SK-N-SH (cell line): Measurements from ENCODE around the gene ITPRID2. TPM values are rescaled to one million over a fixed set of nuclear protein-coding genes. Genes with fewer than 3 reads are reported as not detected.

ENCODE experiments used
- CTCF ChIA-PET: fragments of 300-600, 350-600 bp; formaldehyde crosslinking; extraction: SDS; loops from one replicate; lab custom pipeline; 2021; lab: Yijun Ruan, JAX
- POLR2A ChIA-PET: fragments of 350-600 bp; sonication (Branson Sonifier 250); formaldehyde crosslinking; extraction: SDS; loops from one replicate; lab custom pipeline; 2020; ENCODE audit warnings: antibody characterized with exemption, inconsistent platforms; lab: Yijun Ruan, JAX
- DNase-seq: peaks from one replicate; pipeline ENCODE4 v3.0.0; 2012
- H2AFZ ChIP-seq: fragments of 200-600 bp; sonication (generic); 2 replicates; pipeline ENCODE4 v1.8.1; 2016; ENCODE audit warnings: antibody characterized with exemption, mild to moderate bottlenecking, low read depth
- H3F3A ChIP-seq: fragments of 200-600 bp; sonication (generic); replicated peaks from 2 replicates; pipeline ENCODE3; 2016; ENCODE audit warnings: antibody characterized with exemption, mild to moderate bottlenecking; ENCODE audit not compliant: insufficient read depth
- H3K27ac ChIP-seq, 2 experiments: fragments of 200-500 bp in 1 of 2; fragments of 200-600 bp in 1 of 2; sonication (Bioruptor generic) in 1 of 2; sonication (generic), shearing (Covaris generic) in 1 of 2; 2 replicates each; pipeline versions ENCODE4 v1.5.1 to v1.6.1; 2014 to 2016; ENCODE audit warnings: low read depth in 2 of 2, inconsistent platforms in 1 of 2, low read length in 1 of 2, mild to moderate bottlenecking in 1 of 2, mixed read lengths in 1 of 2
- H3K27me3 ChIP-seq: fragments of 200-600 bp; sonication (generic), shearing (Covaris generic); 2 replicates; pipeline ENCODE4 v1.6.1; 2016; ENCODE audit warnings: mixed run types; ENCODE audit not compliant: insufficient read depth
- H3K36me3 ChIP-seq, 2 experiments: fragments of 200-500 bp in 1 of 2; fragments of 200-600 bp in 1 of 2; sonication (Bioruptor generic) in 1 of 2; sonication (generic) in 1 of 2; replicated peaks in 1 of 2; 2 replicates each; pipeline versions ENCODE3 to v1.5.1; 2014 to 2016; ENCODE audit warnings: low read length in 1 of 2, mild to moderate bottlenecking in 1 of 2; ENCODE audit not compliant: insufficient read depth in 2 of 2, control insufficient read depth in 1 of 2
- H3K4me1 ChIP-seq, 2 experiments: fragments of 200-500 bp in 1 of 2; fragments of 200-600 bp in 1 of 2; sonication (Bioruptor generic) in 1 of 2; sonication (generic), shearing (Covaris generic) in 1 of 2; 2 replicates each; pipeline versions ENCODE4 v1.5.1 to v1.6.1; 2014 to 2016; ENCODE audit warnings: low read depth in 1 of 2, low read length in 1 of 2, mixed run types in 1 of 2; ENCODE audit not compliant: insufficient read depth in 2 of 2, control insufficient read depth in 1 of 2
- H3K4me2 ChIP-seq: fragments of 200-600 bp; sonication (generic), shearing (Covaris generic); 2 replicates; pipeline ENCODE4 v1.6.1; 2017; ENCODE audit warnings: mixed run types
- H3K4me3 ChIP-seq, 2 experiments: fragments of 200-500 bp in 1 of 2; fragments of 200-600 bp in 1 of 2; sonication (Bioruptor generic) in 1 of 2; sonication (generic), shearing (Covaris generic) in 1 of 2; 2 replicates each; pipeline versions ENCODE4 v1.5.1 to v1.8.1; 2014 to 2016; ENCODE audit warnings: low read depth in 2 of 2, inconsistent platforms in 1 of 2, low read length in 1 of 2, mild to moderate bottlenecking in 1 of 2, mixed read lengths in 1 of 2, moderate library complexity in 1 of 2
- H3K79me2 ChIP-seq: fragments of 200-600 bp; sonication (generic); 2 replicates; pipeline ENCODE4 v1.8.1; 2017; ENCODE audit warnings: mild to moderate bottlenecking; ENCODE audit not compliant: insufficient read depth
- H3K9ac ChIP-seq: fragments of 200-600 bp; sonication (generic); 2 replicates; pipeline ENCODE4 v1.6.1; 2017; ENCODE audit warnings: mixed run types
- H3K9me2 ChIP-seq: fragments of 200-600 bp; sonication (generic); 2 replicates; pipeline ENCODE4 v1.6.1; 2017; ENCODE audit warnings: mixed run types
- H3K9me3 ChIP-seq: fragments of 200-600 bp; sonication (generic); 2 replicates; pipeline ENCODE4 v1.6.1; 2017; ENCODE audit warnings: mixed run types, mild to moderate bottlenecking, moderate library complexity
- H4K20me1 ChIP-seq: fragments of 200-600 bp; sonication (generic); 2 replicates; pipeline ENCODE4 v1.6.1; 2017; ENCODE audit warnings: mild to moderate bottlenecking, mixed run types; ENCODE audit not compliant: insufficient read depth
- CHD2 ChIP-seq: fragments of 150-350 bp; IDR thresholded peaks from 2 replicates; pipeline ENCODE4 v1.6.1; 2018; ENCODE audit warnings: low read length; ENCODE audit not compliant: partially characterized antibody
- CTCF ChIP-seq: fragments of 200-600 bp; sonication (generic); IDR thresholded peaks from 2 replicates; pipeline ENCODE4 v1.6.1; 2017; ENCODE audit warnings: antibody characterized with exemption, mild to moderate bottlenecking, moderate library complexity
- EP300 ChIP-seq, 2 experiments: IDR thresholded peaks; 2 replicates each; pipeline versions ENCODE4 v1.4.0 to v1.6.1; 2012; ENCODE audit warnings: borderline replicate concordance in 1 of 2, low read depth in 1 of 2, low read length in 1 of 2
- EZH2phosphoT487 ChIP-seq: fragments of 200-600 bp; sonication (generic); IDR thresholded peaks from 2 replicates; pipeline ENCODE4 v1.6.1; 2017; ENCODE audit warnings: low read depth, mixed run types, mild to moderate bottlenecking, antibody characterized with exemption, moderate library complexity, borderline replicate concordance
- FOXJ3 ChIP-seq: sonication (generic); formaldehyde crosslinking; IDR thresholded peaks from 2 replicates; pipeline ENCODE4 v1.5.1; 2020; ENCODE audit warnings: mild to moderate bottlenecking, missing genetic modification reagents
- FOXM1 ChIP-seq: IDR thresholded peaks from 2 replicates; pipeline ENCODE4 v1.4.0; 2012; ENCODE audit warnings: low read depth, mild to moderate bottlenecking
- GABPA ChIP-seq: IDR thresholded peaks from 2 replicates; pipeline ENCODE4 v1.4.0; 2012; ENCODE audit warnings: low read depth, mild to moderate bottlenecking
- MXI1 ChIP-seq: IDR thresholded peaks from 2 replicates; pipeline ENCODE4 v1.6.1; 2012; ENCODE audit warnings: mild to moderate bottlenecking, low read depth, low read length, improper control_type of control experiment
- SIN3A ChIP-seq: IDR thresholded peaks from 2 replicates; pipeline ENCODE4 v1.6.1; 2012; ENCODE audit warnings: low read depth, mild to moderate bottlenecking, low read length, moderate library complexity, borderline replicate concordance
- YY1 ChIP-seq: IDR thresholded peaks from 2 replicates; pipeline ENCODE4 v1.4.0; 2012; ENCODE audit warnings: low read depth, mild to moderate bottlenecking
- WGBS: methylation state at CpG from one replicate; pipeline ENCODE4 v1.1.6; 2017; ENCODE audit warnings: low lambda C conversion rate; 5-methylcytosine and 5-hydroxymethylcytosine counted together
- polyA plus RNA-seq, 3 experiments: library from polyadenylated mRNA; depleted of rRNA; stranded (reverse); fragments of >200 nt; gene quantifications; 2 replicates each; pipeline ENCODE4 v1.2.3, GENCODE V29; 2012

The ITPRID2 gene
- polyA plus RNA-seq, 1 of the 3 experiments (the other 2 are of a cell fraction), result 41.9 TPM

DNA sequence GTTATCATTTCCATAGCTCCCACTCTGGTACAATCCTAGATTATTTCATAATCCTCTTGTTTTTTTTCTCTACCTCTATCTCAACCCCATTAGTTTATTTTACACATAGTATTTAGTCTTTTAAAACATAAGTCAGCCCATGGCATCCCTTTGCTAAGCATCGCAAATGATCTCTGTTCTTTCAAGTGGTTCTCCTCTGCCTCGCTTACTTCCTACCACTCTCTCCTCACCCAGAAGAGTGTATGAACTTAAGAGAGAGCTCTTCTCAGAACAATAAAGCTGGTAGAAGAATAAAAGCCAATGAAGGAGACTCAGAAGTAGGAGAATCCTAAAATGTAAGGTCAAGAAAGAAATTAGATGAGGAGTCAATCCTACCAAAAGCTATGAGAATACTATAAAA is 12.2 kb upstream of the ITPRID2 start:
- no peak overlapping the region for H2AFZ ChIP-seq
- H3K4me2 ChIP-seq, result no peak overlapping the region
- 95% methylated on average over 2 of the region's 2 CpGs for whole genome bisulfite sequencing
- H3K36me3 ChIP-seq, result no peaks in the 10 kb centered on the region
- H3K27me3 ChIP-seq, result no peaks in the 10 kb centered on the region
- H3K79me2 ChIP-seq, result no peaks in the 10 kb centered on the region
- ChIA-PET POLR2A (no interaction called here), CTCF (interaction anchor here (0.9 to 2.3 kb wide), 2 partner anchors 12 to 24 kb away, joined by 3 to 6 read pairs; no protein-coding TSS in a partner anchor)
- H3K4me3 ChIP-seq, result no peak overlapping the region
- no peak for DNase-seq
- H3K9me3 ChIP-seq, result no peaks in the 10 kb centered on the region
- H3K9me2 ChIP-seq, result no peaks in the 10 kb centered on the region
- H3F3A ChIP-seq, result peaks cover 4% of the 10 kb centered on the region
- H3K4me1 ChIP-seq, result no peaks in the 10 kb centered on the region
- no peak overlapping the region for H3K27ac ChIP-seq
- no peaks in the 10 kb centered on the region for H4K20me1 ChIP-seq
- TF ChIP-seq CHD2 (no peak), YY1 (no peak), FOXJ3 (CRISPR knock-in tag) (no peak), MXI1 (no peak), FOXM1 (no peak), SIN3A (no peak), EP300 (IDR thresholded peaks at IDR 0.05; ENCODE audit: borderline replicate concordance in 1 of 2, low read depth in 1 of 2, low read length in 1 of 2) (no peak), CTCF (no peak)
- TF ChIP-seq, all 33 proteins: peak for 0
- H3K9ac ChIP-seq, result no peak overlapping the region

- Histone ChIP-seq H4K20me1 (no peaks in the 10 kb centered on the region), H3K27me3 (no peaks in the 10 kb centered on the region), H3K4me1 (no peaks in the 10 kb centered on the region), H3K4me2 (no peak overlapping the region), H3K9me3 (no peaks in the 10 kb centered on the region), H3F3A (peaks cover 3% of the 10 kb centered on the region), H3K4me3 (no peak overlapping the region), H3K9ac (no peak overlapping the region), H3K36me3 (no peaks in the 10 kb centered on the region), H3K79me2 (no peaks in the 10 kb centered on the region), H3K27ac (no peak overlapping the region), H2AFZ (no peak overlapping the region), H3K9me2 (no peaks in the 10 kb centered on the region)
- ChIA-PET CTCF (interaction anchor here (1.0 to 1.5 kb wide), 2 partner anchors 21 to 42 kb away, joined by 3 read pairs; no protein-coding TSS in a partner anchor), POLR2A (no interaction called here)
- DNase-seq, result no peak
- no peak for TF ChIP-seq GABPA
- no peak for TF ChIP-seq EZH2phosphoT487
- TF ChIP-seq, all 33 proteins: peak for 0
- WGBS, result 65% methylated on average over 4 of the region's 4 CpGs
These were observed 9.1 kb upstream of the ITPRID2 start for GRCh38 chr2:181882246-181883020.
